Measurements from ENCODE around the gene PELI1. TPM values are rescaled to one million over a fixed set of nuclear protein-coding genes. Genes with fewer than 3 reads are reported as not detected.

The PELI1 gene
- total RNA-seq = 10 to 100 TPM; 18.4 to 31.0 (median 24.6) TPM

GRCh38 chr2:64144057-64145013 lies at the start of gene PELI1:
PELI1 (minus strand) TSS chr2:64144420; CDS start chr2:64108310, 36,110 bp downstream.
- 9 to 10% methylated on average over 22 to 32 of the region's 68 CpGs for WGBS, 2 donors

GRCh38 chr2:64193491-64193890 lies 49.3 kb upstream of the PELI1 start:
- Histone ChIP-seq H3K27ac (peak overlapping the region in 1 of 4 donors; percentile 23), H3K36me3 (no peaks in the 10 kb centered on the region), H3K27me3 (no peaks in the 10 kb centered on the region), H3K4me3 (no peak overlapping the region), H3K4me1 (peaks cover 0 to 14% (median 7%) of the 10 kb centered on the region in 4 donors), H3K9me3 (no peaks in the 10 kb centered on the region)
- no peak for DNase-seq (ENCODE audit: low spot score in 2 of 2)
- 93 to 97% methylated on average over 4 of the region's 4 CpGs for WGBS, 2 donors
- no peak for TF ChIP-seq EP300 (IDR thresholded peaks at IDR 0.05)
- TF ChIP-seq POLR2A (IDR thresholded peaks at IDR 0.05) = no peak
- no peak for TF ChIP-seq CTCF (IDR thresholded peaks at IDR 0.05)

More at GRCh38 chr2:64144057-64145013, at the start of gene PELI1:
- Histone ChIP-seq H3K27ac (peak within 1 kb of the TSS; percentile 94 to 100 (median 100)), H3K4me3 (peak within 1 kb of the TSS; percentile 96 to 100 (median 96)), H3K27me3 (no peaks in the 10 kb centered on the region), H3K36me3 (no peaks in the 10 kb centered on the region), H3K9me3 (no peaks in the 10 kb centered on the region), H3K4me1 (peaks cover 0 to 25% (median 21%) of the 10 kb centered on the region in 4 donors)
- DNase-seq (ENCODE audit: low spot score in 2 of 2) = peak; percentile 93 to 95
- TF ChIP-seq CTCF (IDR thresholded peaks at IDR 0.05) (peak in 3 of 5 experiments; percentile 11 to 42 (median 40)), POLR2A (IDR thresholded peaks at IDR 0.05) (peak; percentile 97 to 99), EP300 (IDR thresholded peaks at IDR 0.05) (peak; percentile 32 to 100)

GRCh38 chr2:64192664-64193105 lies 48.5 kb upstream of the PELI1 start:
- TF ChIP-seq POLR2A (IDR thresholded peaks at IDR 0.05) = no peak
- no peak for TF ChIP-seq CTCF (IDR thresholded peaks at IDR 0.05)
- TF ChIP-seq EP300 (IDR thresholded peaks at IDR 0.05) = peak; percentile 31 to 84
- peak overlapping the region in 2 of 4 donors; percentile 39 to 63 for H3K27ac ChIP-seq
- H3K4me1 ChIP-seq = peaks cover 0 to 16% (median 7%) of the 10 kb centered on the region in 4 donors
- WGBS, 2 donors = 49 to 59% methylated on average over 6 of the region's 6 CpGs
- no peaks in the 10 kb centered on the region for H3K27me3 ChIP-seq
- no peaks in the 10 kb centered on the region for H3K36me3 ChIP-seq
- H3K4me3 ChIP-seq = no peak overlapping the region
- H3K9me3 ChIP-seq = no peaks in the 10 kb centered on the region
- peak in 1 of 2 donors; percentile 51 for DNase-seq (ENCODE audit: low spot score in 2 of 2)

- no peak overlapping the region for H3K4me3 ChIP-seq
- TF ChIP-seq POLR2A (IDR thresholded peaks at IDR 0.05) (no peak), CTCF (IDR thresholded peaks at IDR 0.05) (no peak), EP300 (IDR thresholded peaks at IDR 0.05) (peak in 1 of 2 donors; percentile 55)
- H3K27ac ChIP-seq = peak overlapping the region in 2 of 4 donors; percentile 39 to 63
- DNase-seq (ENCODE audit: low spot score in 2 of 2) = no peak
- no peaks in the 10 kb centered on the region for H3K27me3 ChIP-seq
- 78 to 87% methylated on average over 6 of the region's 6 CpGs for WGBS, 2 donors
- no peaks in the 10 kb centered on the region for H3K9me3 ChIP-seq
- H3K4me1 ChIP-seq = peaks cover 0 to 17% (median 7%) of the 10 kb centered on the region in 4 donors
- H3K36me3 ChIP-seq = no peaks in the 10 kb centered on the region
Observed at GRCh38 chr2:64192125-64192479, 47.9 kb upstream of the PELI1 start.

- H3K36me3 ChIP-seq = no peaks in the 10 kb centered on the region
- peaks cover 0 to 22% (median 7%) of the 10 kb centered on the region in 4 donors for H3K4me1 ChIP-seq
- H3K27me3 ChIP-seq = no peaks in the 10 kb centered on the region
- no peaks in the 10 kb centered on the region for H3K9me3 ChIP-seq
- no peak for TF ChIP-seq EP300 (IDR thresholded peaks at IDR 0.05)
- no peak for TF ChIP-seq POLR2A (IDR thresholded peaks at IDR 0.05)
- TF ChIP-seq CTCF (IDR thresholded peaks at IDR 0.05) = no peak
- DNase-seq (ENCODE audit: low spot score in 2 of 2) = no peak
- H3K4me3 ChIP-seq = no peak overlapping the region
- H3K27ac ChIP-seq = no peak overlapping the region
Observed at GRCh38 chr2:64189586-64189985, 45.4 kb upstream of the PELI1 start.
